HG03342 (cell line): Measurements from ENCODE around the gene CHST15.

ENCODE experiments used
- ATAC-seq: cut with Tn5 transposase; IDR thresholded peaks from one replicate; pipeline ENCODE4 v1.9.1; 2021; ENCODE audit warnings: mild to moderate bottlenecking, moderate library complexity; ENCODE audit not compliant: unreplicated experiment

Gene CHST15

GRCh38 chr10:124083740-124084397 is 9.5 kb downstream of the CHST15 start:
- no peak for ATAC-seq

GRCh38 chr10:124083047-124083739 is 10.2 kb downstream of the CHST15 start:
- no peak for ATAC-seq

GRCh38 chr10:124082555-124082954 is 10.8 kb downstream of the CHST15 start:
- no peak for ATAC-seq

GRCh38 chr10:124081547-124082140 is 11.8 kb downstream of the CHST15 start:
- no peak for ATAC-seq

GRCh38 chr10:124079864-124080263 is 13.5 kb downstream of the CHST15 start:
- no peak for ATAC-seq

- no peak for ATAC-seq
Measured at GRCh38 chr10:124078714-124079113, 14.7 kb downstream of the CHST15 start.

GRCh38 chr10:124078028-124078427 is 15.4 kb downstream of the CHST15 start:
- ATAC-seq = no peak

GRCh38 chr10:124077208-124077993 is 16.0 kb downstream of the CHST15 start:
- no peak for ATAC-seq

GRCh38 chr10:124076148-124076733 is 17.2 kb downstream of the CHST15 start:
- ATAC-seq = no peak

GRCh38 chr10:124075231-124075955 is 18.0 kb downstream of the CHST15 start:
- no peak for ATAC-seq

GRCh38 chr10:124074501-124075109 is 18.8 kb downstream of the CHST15 start:
- no peak for ATAC-seq

GRCh38 chr10:124073978-124074377 is 19.4 kb downstream of the CHST15 start:
- no peak for ATAC-seq

- no peak for ATAC-seq
Measured at GRCh38 chr10:124072541-124072940, 20.9 kb downstream of the CHST15 start.

- no peak for ATAC-seq
Measured at GRCh38 chr10:124072106-124072505, 21.3 kb downstream of the CHST15 start.

GRCh38 chr10:124071141-124071540 is 22.3 kb downstream of the CHST15 start:
- no peak for ATAC-seq

GRCh38 chr10:124070666-124071065 is 22.7 kb downstream of the CHST15 start:
- ATAC-seq = no peak

- ATAC-seq = no peak
Measured at GRCh38 chr10:124069341-124070264, 23.8 kb downstream of the CHST15 start.

GRCh38 chr10:124068929-124069328 is 24.5 kb downstream of the CHST15 start:
- ATAC-seq = no peak

GRCh38 chr10:124067825-124068400 is 25.5 kb downstream of the CHST15 start:
- ATAC-seq = no peak
